ENCODE measurements around the gene CNGA3.
"Not testable (repeated sequence)": the region's sequence is repeated elsewhere in the genome, so short reads cannot be mapped to it uniquely, and the experiment has no call there.

Gene CNGA3

GRCh38 chr2:98346311-98347236, at the start of gene CNGA3:
TSS of gene CNGA3 (plus strand) at chr2:98346456. CDS start at chr2:98369976, 23,520 bp downstream.
- DNase-seq = peak in 3 of 14 donors; percentile 10 to 31 (median 30)

GRCh38 chr2:98297817-98298682, 48.2 kb upstream of the CNGA3 start:
- no peak for DNase-seq

GRCh38 chr2:98298683-98299164, 47.5 kb upstream of the CNGA3 start:
- DNase-seq = no peak

- DNase-seq = no peak
Measured at GRCh38 chr2:98299211-98299905, 46.9 kb upstream of the CNGA3 start.

GRCh38 chr2:98300141-98300874, 45.9 kb upstream of the CNGA3 start:
- DNase-seq = peak in 4 of 14 donors; percentile 26 to 35 (median 32)

GRCh38 chr2:98301469-98301868, 44.8 kb upstream of the CNGA3 start:
- no peak for DNase-seq

GRCh38 chr2:98307131-98307696, 39.0 kb upstream of the CNGA3 start:
- DNase-seq = not testable (repeated sequence)

- no peak for DNase-seq
Measured at GRCh38 chr2:98308068-98308467, 38.2 kb upstream of the CNGA3 start.

- no peak for DNase-seq
Measured at GRCh38 chr2:98308532-98308931, 37.7 kb upstream of the CNGA3 start.

- DNase-seq = no peak
Measured at GRCh38 chr2:98309580-98309979, 36.7 kb upstream of the CNGA3 start.

- DNase-seq = no peak
Measured at GRCh38 chr2:98310010-98310409, 36.2 kb upstream of the CNGA3 start.

GRCh38 chr2:98311090-98311489, 35.2 kb upstream of the CNGA3 start:
- no peak for DNase-seq

GRCh38 chr2:98311771-98312545, 34.3 kb upstream of the CNGA3 start:
- no peak for DNase-seq

GRCh38 chr2:98313492-98314250, 32.6 kb upstream of the CNGA3 start:
- no peak for DNase-seq

GRCh38 chr2:98314251-98314650, 32.0 kb upstream of the CNGA3 start:
- DNase-seq = no peak

GRCh38 chr2:98315957-98316356, 30.3 kb upstream of the CNGA3 start:
- DNase-seq = no peak

GRCh38 chr2:98317214-98317613, 29.0 kb upstream of the CNGA3 start:
- DNase-seq = no peak

- not testable (repeated sequence) for DNase-seq
Measured at GRCh38 chr2:98320171-98320570, 26.1 kb upstream of the CNGA3 start.

GRCh38 chr2:98324181-98324580, 22.1 kb upstream of the CNGA3 start:
- DNase-seq = no peak

- DNase-seq = no peak
Measured at GRCh38 chr2:98327776-98328175, 18.5 kb upstream of the CNGA3 start.

Data from C1 segment of cervical spinal cord (tissue), 14 donors.